HG02798 (cell line): ENCODE measurements around the gene TMEM131L.
"Not testable (repeated sequence)": the region's sequence is repeated elsewhere in the genome, so short reads cannot be mapped to it uniquely, and the experiment has no call there.

ENCODE experiments used
- ATAC-seq: cut with Tn5 transposase; IDR thresholded peaks from one replicate; pipeline ENCODE4 v1.9.1; 2021; ENCODE audit warnings: mild to moderate bottlenecking; ENCODE audit not compliant: unreplicated experiment, poor library complexity

The TMEM131L gene

DNA sequence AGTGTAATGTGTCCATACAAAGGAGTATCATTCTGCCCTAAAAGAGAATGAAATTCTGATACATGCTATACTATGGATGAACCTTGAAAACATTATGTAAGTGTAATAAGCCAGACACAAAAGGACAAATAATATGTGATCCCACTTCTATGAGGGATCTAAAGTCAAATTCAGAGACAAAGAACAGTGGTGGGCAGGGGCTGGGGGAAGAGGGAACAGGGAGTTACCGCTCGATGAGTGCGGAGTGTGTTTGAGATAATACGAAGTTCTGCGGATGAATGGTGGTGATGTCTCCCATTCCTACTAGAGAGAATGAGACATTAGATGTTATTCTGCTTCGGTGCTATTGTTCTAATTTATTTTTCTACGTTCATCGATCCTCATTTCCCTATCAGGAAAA lies 171.9 kb downstream of the TMEM131L start:
- ATAC-seq = no peak

GRCh38 chr4:153638999-153639398 lies 172.8 kb downstream of the TMEM131L start:
- ATAC-seq = no peak

GRCh38 chr4:153639833-153640802 lies 174.0 kb downstream of the TMEM131L start:
- ATAC-seq = no peak

- ATAC-seq = no peak
These were observed 175.4 kb downstream of the TMEM131L start for GRCh38 chr4:153641532-153641931.

DNA sequence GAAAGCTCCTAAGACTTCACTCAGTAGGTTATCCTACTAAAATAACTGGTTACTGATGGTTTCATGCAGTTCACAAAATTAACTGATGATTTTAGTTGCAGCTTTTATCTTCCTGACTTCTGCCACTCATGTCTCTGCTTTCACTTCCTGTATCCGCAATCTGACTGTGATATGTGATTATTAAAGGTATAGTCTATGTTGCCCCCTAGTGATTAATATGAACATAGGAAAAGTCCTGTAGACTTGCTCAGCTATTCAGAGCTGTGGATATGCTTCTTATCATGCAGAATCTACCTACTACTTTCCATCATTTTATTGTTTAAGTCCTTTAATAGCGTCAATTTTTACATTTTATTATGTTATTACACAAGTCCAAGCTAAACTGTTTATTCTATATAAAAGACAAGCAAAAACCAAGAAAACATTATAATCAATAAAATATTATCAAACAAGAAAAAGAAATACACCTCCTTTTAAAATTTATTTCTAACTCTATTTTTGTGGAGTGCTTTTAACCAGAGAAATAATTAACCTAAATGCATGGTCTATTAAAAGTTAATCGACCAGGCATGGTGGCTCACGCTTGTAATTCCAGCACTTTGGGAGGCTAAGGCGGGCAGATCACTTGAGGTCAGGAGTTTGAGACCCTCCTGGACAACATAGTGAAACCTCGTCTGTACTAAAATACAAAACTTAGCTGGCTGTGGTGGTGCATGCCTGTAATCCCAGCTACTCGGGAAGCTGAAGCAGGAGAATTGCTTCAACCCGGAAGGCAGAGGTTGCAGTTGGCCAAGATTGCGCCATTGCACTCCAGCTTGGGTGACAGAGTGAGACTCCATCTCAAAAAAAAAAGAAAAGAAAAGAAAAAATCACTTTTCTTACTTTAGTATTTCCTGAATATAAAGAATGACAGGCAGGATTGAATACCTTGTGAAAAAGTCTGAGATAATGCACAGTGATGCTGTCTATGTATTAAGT lies 177.5 kb downstream of the TMEM131L start:
- ATAC-seq = peak; percentile 79

GRCh38 chr4:153645183-153645582 lies 179.0 kb downstream of the TMEM131L start:
- no peak for ATAC-seq

- no peak for ATAC-seq
These were observed 180.1 kb downstream of the TMEM131L start for GRCh38 chr4:153646261-153646660.

DNA sequence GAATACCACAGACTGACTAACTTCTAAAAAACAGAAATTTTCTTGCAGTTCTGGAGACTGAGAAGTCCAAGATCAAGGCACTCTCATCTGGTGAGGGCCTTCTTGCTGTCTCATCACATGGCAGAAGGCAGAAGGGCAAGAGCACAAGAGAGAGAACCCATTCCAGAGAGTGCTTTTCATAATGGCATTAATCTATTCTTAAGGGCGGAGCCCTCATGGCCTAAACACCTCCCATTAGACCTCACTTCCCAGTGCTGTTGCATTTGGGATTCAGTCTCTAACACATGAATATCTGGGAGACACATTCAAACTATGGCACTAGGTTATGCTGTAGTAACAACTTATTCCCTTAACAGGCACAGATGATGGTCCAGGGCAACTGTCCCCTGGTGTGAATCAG lies 180.8 kb downstream of the TMEM131L start:
- no peak for ATAC-seq

DNA sequence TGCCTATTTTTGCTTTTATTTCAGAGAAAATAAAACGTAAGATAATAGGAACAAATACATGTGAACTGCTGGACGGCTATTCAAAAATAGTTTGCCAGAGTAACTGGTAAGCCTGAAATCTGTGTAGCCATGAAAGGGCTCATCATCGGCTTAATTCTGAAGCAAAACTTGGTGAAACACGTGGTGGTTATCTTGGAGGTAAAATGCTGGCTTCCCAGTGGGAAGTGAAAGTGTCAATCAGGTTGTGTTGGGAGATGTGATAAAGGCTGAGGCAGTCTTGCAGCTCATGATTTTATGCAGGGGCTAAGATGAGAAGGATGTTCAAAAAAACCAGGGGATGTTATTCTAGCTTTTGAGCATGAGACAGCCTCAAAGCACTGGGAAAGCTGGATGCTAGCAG lies 181.8 kb downstream of the TMEM131L start:
- no peak for ATAC-seq

- ATAC-seq = no peak
These were observed 183.4 kb downstream of the TMEM131L start for GRCh38 chr4:153649572-153649991.

DNA sequence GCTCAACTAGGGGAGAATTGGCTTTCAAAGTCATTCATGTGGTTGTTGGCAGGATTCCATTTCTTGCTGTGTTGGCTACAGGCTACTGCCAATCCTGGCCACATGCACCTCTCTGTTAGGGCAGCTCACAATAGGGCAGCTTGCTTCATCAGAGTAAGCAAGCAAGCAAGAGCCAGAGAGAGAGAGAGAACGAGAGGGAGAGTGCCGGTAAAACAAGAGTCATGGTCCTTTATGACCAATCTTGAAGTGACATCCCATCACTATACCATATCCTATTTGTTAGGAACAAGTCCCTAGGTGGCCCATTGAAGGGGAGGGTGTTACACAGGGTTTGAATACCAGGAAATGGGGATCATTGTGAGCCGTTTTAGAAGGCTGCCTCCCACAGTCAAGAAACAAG lies 185.0 kb downstream of the TMEM131L start:
- no peak for ATAC-seq

- ATAC-seq = no peak
These were observed 185.4 kb downstream of the TMEM131L start for GRCh38 chr4:153651587-153651986.

- ATAC-seq = no peak
These were observed 186.1 kb downstream of the TMEM131L start for GRCh38 chr4:153652051-153652784.

DNA sequence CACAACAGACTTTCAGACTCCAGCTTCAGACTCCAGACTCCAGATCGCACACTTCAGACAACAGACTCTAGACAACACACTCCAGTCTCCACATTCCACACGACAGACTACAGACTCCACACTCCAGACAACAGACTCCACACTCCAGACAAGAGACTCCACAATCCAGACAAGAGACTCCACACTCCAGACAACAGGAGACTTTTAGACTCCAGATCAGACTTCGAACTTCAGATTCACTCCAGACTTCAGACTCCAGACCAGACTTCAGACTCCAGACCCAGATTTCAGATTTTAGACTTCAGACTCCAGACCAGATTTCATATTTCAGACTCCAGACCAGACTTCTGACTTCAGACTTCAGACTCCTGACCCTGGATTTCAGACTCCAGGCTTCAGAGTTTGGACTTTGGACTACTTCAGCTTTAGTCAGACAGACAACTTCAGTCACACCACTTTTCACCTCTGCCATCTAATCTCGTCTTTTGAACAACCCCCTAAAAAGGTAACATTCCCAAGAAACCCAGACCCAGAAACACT lies 188.9 kb downstream of the TMEM131L start:
- no peak for ATAC-seq

DNA sequence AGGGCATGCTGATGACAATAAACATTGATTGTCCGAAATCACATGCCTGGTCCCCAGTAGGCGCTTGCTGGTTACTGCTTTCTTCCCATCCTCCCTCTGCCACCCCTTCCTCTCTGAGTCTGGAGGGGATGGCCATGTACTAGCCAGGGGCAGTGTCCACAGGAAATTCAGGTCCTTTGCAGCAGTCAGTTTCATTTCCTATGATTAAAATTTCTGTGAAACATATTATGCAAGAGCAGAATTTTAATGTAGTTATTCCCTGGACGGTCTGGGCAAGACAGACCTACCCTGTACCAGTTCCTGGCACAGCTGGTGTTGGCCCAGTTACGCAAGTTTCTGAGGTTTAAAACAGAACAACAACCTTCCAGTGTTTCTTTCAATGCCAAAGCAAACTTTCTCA lies 189.8 kb downstream of the TMEM131L start:
- ATAC-seq = no peak

GRCh38 chr4:153661215-153661822 lies 195.2 kb downstream of the TMEM131L start:
- no peak for ATAC-seq

DNA sequence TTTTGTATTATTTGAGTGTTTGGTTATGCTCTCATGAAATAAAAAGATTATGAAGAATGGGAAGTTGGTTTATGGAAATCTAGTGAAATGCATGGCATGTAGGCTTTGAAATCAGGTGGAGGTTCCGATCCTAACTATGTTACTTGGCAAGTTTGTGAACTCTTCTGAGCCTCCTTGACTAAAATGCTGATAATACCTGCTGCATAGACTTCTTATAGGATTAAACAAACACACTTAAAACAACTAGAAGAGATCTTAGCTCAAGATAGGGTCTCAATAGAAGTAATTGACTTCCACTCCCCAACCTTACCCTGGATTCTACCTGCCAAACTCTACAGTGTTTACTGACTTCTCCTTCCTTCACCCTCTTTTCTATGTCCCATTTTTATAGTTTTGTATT lies 195.7 kb downstream of the TMEM131L start:
- ATAC-seq = no peak

DNA sequence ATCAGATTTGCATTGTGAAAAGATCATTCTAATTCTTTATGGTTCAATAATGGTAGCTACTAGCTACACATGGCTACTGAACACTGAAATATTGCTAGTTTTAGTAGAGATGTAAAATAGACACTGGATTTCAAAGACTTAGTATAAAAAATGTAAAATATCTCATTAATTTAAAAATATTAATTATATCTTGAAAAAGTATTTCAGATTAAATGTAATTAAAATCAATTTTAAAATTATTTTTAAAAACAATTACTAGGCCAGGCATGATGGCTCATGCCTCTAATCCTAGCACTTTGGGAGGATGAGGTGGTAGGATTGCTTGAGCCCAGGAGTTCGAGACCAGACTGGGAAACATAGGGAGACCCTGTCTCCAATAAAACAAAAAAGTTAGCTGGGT lies 197.5 kb downstream of the TMEM131L start:
- no peak for ATAC-seq

DNA sequence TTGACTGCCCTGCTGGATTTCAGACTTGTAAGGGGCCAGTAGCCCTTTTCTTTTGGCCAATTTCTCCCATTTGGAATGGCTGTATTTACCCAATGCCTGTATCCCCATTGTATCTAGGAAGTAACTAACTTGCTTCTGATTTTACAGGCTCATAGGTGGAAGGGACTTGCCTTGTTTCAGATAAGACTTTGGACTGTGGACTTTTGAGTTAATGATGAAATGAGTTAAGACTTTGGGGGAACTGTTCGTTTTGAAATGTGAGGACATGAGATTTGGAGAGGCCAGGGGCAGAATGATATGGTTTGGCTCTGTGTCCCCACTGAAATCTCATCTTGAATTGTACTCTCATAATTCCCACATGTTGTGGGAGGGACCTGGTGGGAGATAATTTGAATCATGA lies 200.3 kb downstream of the TMEM131L start:
- not testable (repeated sequence) for ATAC-seq

DNA sequence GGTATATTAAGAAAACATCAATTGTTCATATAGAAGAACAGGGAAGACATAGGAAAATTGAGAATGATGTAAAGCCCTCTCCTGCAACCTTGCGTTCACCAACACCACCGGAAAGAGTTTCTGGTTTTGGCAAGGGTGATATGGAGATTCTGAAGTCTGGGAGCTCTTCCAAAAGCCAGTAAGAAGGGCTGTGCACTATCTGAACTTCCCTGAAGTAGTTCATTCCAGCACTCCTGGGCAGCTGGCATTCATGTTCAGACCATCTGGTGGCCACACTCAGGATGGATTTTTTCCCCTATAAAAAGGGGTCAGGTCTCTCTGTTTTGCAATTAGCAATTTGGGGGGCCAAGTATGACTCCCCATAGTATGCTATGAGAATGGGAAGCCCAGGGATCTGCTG lies 202.5 kb downstream of the TMEM131L start:
- ATAC-seq = no peak
